NB4 (cell line): ENCODE measurements around the gene KRTAP10-5.

Source experiments
- MAX ChIP-seq: IDR thresholded peaks from 2 replicates; pipeline ENCODE4 v1.6.1; 2011; ENCODE audit warnings: low read depth, low read length
- POLR2A ChIP-seq: IDR thresholded peaks from 2 replicates; pipeline ENCODE4 v1.6.1; 2011; ENCODE audit warnings: mild to moderate bottlenecking; ENCODE audit not compliant: insufficient read length; ENCODE audit errors: extremely low read depth
- TF ChIP-seq, protein P1 (sequence below): IDR thresholded peaks from one replicate; pipeline ENCODE4 v1.5.1; 2012; ENCODE audit warnings: low read depth, low read length

GRCh38 chr21:44615911-44616590 lies 35.6 kb upstream of the KRTAP10-5 start:
- TF ChIP-seq MAX (no peak), POLR2A (no peak)
- TF ChIP-seq, protein P1, sequence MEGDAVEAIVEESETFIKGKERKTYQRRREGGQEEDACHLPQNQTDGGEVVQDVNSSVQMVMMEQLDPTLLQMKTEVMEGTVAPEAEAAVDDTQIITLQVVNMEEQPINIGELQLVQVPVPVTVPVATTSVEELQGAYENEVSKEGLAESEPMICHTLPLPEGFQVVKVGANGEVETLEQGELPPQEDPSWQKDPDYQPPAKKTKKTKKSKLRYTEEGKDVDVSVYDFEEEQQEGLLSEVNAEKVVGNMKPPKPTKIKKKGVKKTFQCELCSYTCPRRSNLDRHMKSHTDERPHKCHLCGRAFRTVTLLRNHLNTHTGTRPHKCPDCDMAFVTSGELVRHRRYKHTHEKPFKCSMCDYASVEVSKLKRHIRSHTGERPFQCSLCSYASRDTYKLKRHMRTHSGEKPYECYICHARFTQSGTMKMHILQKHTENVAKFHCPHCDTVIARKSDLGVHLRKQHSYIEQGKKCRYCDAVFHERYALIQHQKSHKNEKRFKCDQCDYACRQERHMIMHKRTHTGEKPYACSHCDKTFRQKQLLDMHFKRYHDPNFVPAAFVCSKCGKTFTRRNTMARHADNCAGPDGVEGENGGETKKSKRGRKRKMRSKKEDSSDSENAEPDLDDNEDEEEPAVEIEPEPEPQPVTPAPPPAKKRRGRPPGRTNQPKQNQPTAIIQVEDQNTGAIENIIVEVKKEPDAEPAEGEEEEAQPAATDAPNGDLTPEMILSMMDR: no peak
